H1 (cell line): ENCODE results near the gene SLC66A2.

ENCODE experiments used
- BCL11A ChIP-seq, 2 experiments: IDR thresholded peaks; one replicate each; pipeline ENCODE4 v1.6.1; 2011; ENCODE audit warnings: low read depth in 2 of 2, low read length in 2 of 2, mild to moderate bottlenecking in 2 of 2
- CEBPB ChIP-seq: IDR thresholded peaks from 2 replicates; pipeline ENCODE4 v1.6.1; 2012; ENCODE audit warnings: low read depth, low read length
- CTCF ChIP-seq, 3 experiments: IDR thresholded peaks; 1 replicate in 2 of 3; 2 replicates in 1 of 3; pipeline versions ENCODE4 v1.5.1 to v1.6.1; 2011; ENCODE audit warnings: low read length in 3 of 3, mild to moderate bottlenecking in 3 of 3, inconsistent platforms in 2 of 3, low read depth in 1 of 3, moderate library complexity in 1 of 3; ENCODE audit not compliant: insufficient read depth in 1 of 3; ENCODE audit errors: control extremely low read depth in 1 of 3
- RXRA ChIP-seq: IDR thresholded peaks from 2 replicates; pipeline ENCODE4 v1.6.1; 2011; ENCODE audit warnings: low read depth, mild to moderate bottlenecking, low read length, moderate library complexity; ENCODE audit not compliant: insufficient read depth
- ZNF274 ChIP-seq: IDR thresholded peaks from 2 replicates; pipeline ENCODE4 v1.7.0; 2012; ENCODE audit warnings: low read length, borderline replicate concordance; ENCODE audit errors: extremely low read depth

GRCh38 chr18:79871481-79872091, 79.9 kb downstream of the SLC66A2 start:
- TF ChIP-seq BCL11A (IDR thresholded peaks at IDR 0.05; ENCODE audit: low read depth in 2 of 2, low read length in 2 of 2): no peak
- TF ChIP-seq RXRA: no peak
- TF ChIP-seq CTCF (IDR thresholded peaks at IDR 0.05; ENCODE audit: control extremely low read depth in 1 of 3, insufficient read depth in 1 of 3, low read depth in 1 of 3, low read length in 3 of 3): no peak
- TF ChIP-seq ZNF274: no peak
- no peak for TF ChIP-seq CEBPB
